ENCODE data around the gene RNF115.

Gene RNF115

DNA sequence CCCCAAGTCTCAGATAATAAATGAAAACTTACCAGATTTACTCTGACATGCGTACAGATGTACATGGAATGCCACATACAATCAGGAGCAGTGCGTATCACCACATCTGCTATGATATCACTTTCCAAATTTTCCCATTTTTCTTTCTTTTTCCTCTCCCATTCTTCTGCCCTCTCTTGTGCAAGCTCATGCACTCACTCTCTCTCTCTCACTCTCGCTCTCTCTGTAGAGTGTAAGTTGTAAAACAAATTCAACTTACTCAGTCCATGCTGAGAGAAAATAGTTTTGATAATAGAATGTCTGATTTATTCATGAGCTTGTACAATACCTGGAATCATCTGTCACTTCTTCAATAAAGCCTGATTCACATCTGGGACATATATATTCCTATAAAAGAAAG is 35.3 kb downstream of the RNF115 start:
- H3K4me3 ChIP-seq (ENCODE audit: low read depth, low read length), result no peak overlapping the region
- DNase-seq (ENCODE audit: low read depth), result no peak
- TF ChIP-seq, protein P1, sequence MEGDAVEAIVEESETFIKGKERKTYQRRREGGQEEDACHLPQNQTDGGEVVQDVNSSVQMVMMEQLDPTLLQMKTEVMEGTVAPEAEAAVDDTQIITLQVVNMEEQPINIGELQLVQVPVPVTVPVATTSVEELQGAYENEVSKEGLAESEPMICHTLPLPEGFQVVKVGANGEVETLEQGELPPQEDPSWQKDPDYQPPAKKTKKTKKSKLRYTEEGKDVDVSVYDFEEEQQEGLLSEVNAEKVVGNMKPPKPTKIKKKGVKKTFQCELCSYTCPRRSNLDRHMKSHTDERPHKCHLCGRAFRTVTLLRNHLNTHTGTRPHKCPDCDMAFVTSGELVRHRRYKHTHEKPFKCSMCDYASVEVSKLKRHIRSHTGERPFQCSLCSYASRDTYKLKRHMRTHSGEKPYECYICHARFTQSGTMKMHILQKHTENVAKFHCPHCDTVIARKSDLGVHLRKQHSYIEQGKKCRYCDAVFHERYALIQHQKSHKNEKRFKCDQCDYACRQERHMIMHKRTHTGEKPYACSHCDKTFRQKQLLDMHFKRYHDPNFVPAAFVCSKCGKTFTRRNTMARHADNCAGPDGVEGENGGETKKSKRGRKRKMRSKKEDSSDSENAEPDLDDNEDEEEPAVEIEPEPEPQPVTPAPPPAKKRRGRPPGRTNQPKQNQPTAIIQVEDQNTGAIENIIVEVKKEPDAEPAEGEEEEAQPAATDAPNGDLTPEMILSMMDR (IDR thresholded peaks at IDR 0.05; ENCODE audit: low read depth, low read length, missing control alignments), result no peak

DNA sequence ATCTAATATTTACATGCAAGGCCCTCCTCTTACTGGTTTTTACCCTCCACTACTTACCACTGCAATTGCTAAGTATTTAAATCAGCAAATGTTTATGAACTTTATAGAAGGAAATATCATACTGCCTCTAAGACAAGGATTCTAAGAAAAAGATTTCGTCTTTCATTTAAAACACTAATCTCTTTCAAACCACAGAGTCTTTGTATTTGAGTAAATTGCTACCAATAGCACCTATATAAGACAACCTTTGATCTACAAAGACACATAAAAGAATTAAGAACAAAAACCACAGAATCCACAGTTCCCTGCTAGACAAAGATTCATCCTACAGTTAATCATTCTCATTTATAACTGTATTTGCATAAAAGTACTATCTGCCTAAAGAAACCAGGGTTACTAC is 37.6 kb downstream of the RNF115 start:
- TF ChIP-seq, protein P1 (IDR thresholded peaks at IDR 0.05; ENCODE audit: low read depth, low read length, missing control alignments), result no peak
- H3K4me3 ChIP-seq (ENCODE audit: low read depth, low read length), result no peak overlapping the region
- no peak for DNase-seq (ENCODE audit: low read depth)

DNA sequence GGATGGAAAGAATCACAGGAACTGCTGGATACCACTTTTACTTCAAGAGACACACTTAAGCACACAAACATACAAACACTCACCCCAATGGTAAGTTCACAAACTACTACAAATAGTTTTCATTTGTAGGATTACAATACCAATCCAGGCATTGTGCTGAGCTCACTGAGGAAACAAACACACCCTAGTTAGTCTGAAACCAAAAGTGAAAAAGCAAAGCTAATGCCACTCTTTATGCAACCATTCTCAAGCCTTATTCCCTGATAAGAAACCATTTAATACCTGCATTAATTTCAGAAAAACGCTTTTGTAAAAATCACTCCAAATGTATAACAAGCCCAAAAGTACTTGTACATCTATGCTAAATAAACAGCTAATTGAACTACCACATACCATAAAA is 38.3 kb downstream of the RNF115 start:
- no peak for DNase-seq (ENCODE audit: low read depth)
- TF ChIP-seq, protein P1 (IDR thresholded peaks at IDR 0.05; ENCODE audit: low read depth, low read length, missing control alignments), result no peak
- no peak overlapping the region for H3K4me3 ChIP-seq (ENCODE audit: low read depth, low read length)

DNA sequence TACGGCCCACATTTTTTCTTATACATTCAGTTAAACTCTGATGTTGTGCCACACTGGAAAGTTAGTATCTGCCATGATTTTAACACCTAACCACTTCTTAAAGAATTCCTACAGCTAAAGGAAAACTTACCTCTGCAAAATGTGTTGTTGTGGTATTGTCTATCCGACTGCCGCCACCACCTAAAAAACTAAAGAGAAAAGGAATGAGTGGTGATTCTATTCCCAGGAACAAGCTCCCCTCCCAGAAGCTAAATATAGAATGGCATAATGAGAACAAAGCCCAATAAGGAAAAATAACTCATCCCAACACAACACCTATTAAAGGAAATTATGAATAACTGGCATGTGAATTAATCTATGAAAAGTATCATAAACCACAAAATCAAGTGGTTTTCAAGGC is 39.5 kb downstream of the RNF115 start:
- no peak overlapping the region for H3K4me3 ChIP-seq (ENCODE audit: low read depth, low read length)
- TF ChIP-seq, protein P1 (IDR thresholded peaks at IDR 0.05; ENCODE audit: low read depth, low read length, missing control alignments), result no peak
- no peak for DNase-seq (ENCODE audit: low read depth)

DNA sequence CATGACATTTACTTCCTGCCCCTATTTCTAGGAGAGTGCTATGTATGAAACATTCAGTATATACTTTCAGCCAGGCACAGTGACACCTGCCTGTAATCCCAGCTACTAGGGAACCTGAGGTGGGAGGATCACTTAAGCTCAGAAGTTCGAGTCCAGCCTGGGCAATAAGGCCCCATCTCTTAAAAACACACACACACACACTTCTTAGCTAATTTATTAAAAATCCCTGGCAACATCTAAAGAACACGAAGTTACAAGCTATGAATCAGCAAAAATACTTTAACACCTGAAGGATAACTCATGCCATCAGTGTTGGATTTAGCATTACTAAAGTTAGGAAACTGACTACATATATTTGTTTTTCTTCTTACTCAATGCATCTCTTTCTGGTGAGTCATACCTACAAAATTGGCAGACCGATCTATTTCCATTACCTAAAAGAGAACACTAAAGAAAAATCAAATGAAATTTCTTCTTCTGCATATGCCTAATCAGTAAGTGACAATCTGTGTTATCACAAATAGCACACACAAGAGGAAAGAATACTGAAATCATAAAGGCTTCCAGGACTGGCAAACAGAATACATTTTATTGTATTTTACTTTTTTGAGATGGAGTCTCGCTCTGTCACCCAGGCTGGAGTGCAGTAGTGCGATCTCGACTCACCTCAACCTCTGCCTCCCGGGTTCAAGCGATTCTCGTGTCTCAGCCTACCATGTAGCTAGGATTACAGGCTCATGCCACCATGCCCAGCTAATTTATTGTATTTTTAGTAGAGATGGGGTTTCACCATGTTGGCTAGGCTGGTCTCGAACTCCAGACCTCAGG is 41.4 kb downstream of the RNF115 start:
- TF ChIP-seq, protein P1 (IDR thresholded peaks at IDR 0.05; ENCODE audit: low read depth, low read length, missing control alignments), result no peak
- DNase-seq (ENCODE audit: low read depth), result no peak
- no peak overlapping the region for H3K4me3 ChIP-seq (ENCODE audit: low read depth, low read length)

DNA sequence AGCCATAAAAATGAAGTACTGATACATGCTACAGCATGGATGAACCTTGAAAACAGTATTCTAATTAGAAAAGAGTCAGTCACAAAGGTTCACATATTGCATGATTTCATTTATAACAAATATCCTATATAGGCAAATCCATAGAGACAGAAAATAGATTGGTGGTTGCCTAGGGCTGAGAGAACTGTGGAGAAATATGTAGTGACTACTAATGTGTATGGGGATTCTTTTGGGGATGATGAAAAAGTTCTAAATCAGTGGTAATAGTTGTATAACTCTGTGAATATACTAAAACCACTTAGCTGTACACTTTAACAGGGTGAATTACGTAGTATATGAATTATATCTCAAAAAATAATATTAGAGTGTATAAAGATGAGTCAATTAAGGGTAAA is 45.8 kb downstream of the RNF115 start:
- DNase-seq (ENCODE audit: low read depth), result no peak
- H3K4me3 ChIP-seq (ENCODE audit: low read depth, low read length), result no peak overlapping the region
- TF ChIP-seq, protein P1 (IDR thresholded peaks at IDR 0.05; ENCODE audit: low read depth, low read length, missing control alignments), result no peak

Data from GM12864 (cell line).